ENCODE results near the gene PPP1R3E. TPM values are rescaled to one million over a fixed set of nuclear protein-coding genes. Genes with fewer than 3 reads are reported as not detected.

The PPP1R3E gene
- polyA plus RNA-seq, 1 of the 3 experiments (the other 2 are of a cell fraction) = 6.6 TPM

GRCh38 chr14:23306412-23307145 lies 3.9 kb upstream of the PPP1R3E start, which contains the start of gene BCL2L2 (continued):
- TF ChIP-seq FOXM1 (IDR thresholded peaks at IDR 0.05; ENCODE audit: low read depth) = no peak
- TF ChIP-seq CTCF (IDR thresholded peaks at IDR 0.05) = no peak
- no peak; the same call in 1 of the 2 replicates for TF ChIP-seq NFIC (IDR thresholded peaks at IDR 0.05; ENCODE audit: borderline replicate concordance)
- no peak for TF ChIP-seq IRF3 (IDR thresholded peaks at IDR 0.05; ENCODE audit: low read depth, low read length)
- no peak for TF ChIP-seq RFX5 (IDR thresholded peaks at IDR 0.05; ENCODE audit: low read length)
- peak; percentile 72 for TF ChIP-seq YY1 (IDR thresholded peaks at IDR 0.05; ENCODE audit: low read depth)
- peak in 1 of 2 experiments; percentile 57; a peak in 1 of 4 replicates for TF ChIP-seq EP300 (IDR thresholded peaks at IDR 0.05; ENCODE audit: borderline replicate concordance in 1 of 2, low read depth in 1 of 2, low read length in 1 of 2)
- TF ChIP-seq GATA2 (CRISPR knock-in tag; IDR thresholded peaks at IDR 0.05) = no peak
- peak; percentile 84; the same call in 1 of the 2 replicates for TF ChIP-seq SIN3A (IDR thresholded peaks at IDR 0.05; ENCODE audit: borderline replicate concordance, low read depth, low read length)
- no peak for TF ChIP-seq RAD21 (IDR thresholded peaks at IDR 0.05; ENCODE audit: low read length)
- no peak for TF ChIP-seq MEF2A (IDR thresholded peaks at IDR 0.05; ENCODE audit: borderline replicate concordance, low read depth)
- no peak for TF ChIP-seq FOSL2 (IDR thresholded peaks at IDR 0.05; ENCODE audit: borderline replicate concordance, low read depth)
- no peak for TF ChIP-seq ZBTB33 (IDR thresholded peaks at IDR 0.05; ENCODE audit: borderline replicate concordance, low read depth)
- no peak for TF ChIP-seq NRF1 (IDR thresholded peaks at IDR 0.05; ENCODE audit: low read depth, low read length)
- no peak for TF ChIP-seq RCOR1 (IDR thresholded peaks at IDR 0.05; ENCODE audit: low read length)
- TF ChIP-seq MAX (IDR thresholded peaks at IDR 0.05; ENCODE audit: low read depth) = peak; percentile 67
- TF ChIP-seq GABPA (IDR thresholded peaks at IDR 0.05; ENCODE audit: low read depth) = peak; percentile 61
- TF ChIP-seq EZH2phosphoT487 (IDR thresholded peaks at IDR 0.05; ENCODE audit: borderline replicate concordance, low read depth) = no peak
- TF ChIP-seq TAF1 (IDR thresholded peaks at IDR 0.05; ENCODE audit: borderline replicate concordance, low read depth, low read length) = peak; percentile 62; the same call in 1 of the 2 replicates
- TF ChIP-seq ELF1 (IDR thresholded peaks at IDR 0.05) = peak; percentile 82
- TF ChIP-seq MXI1 (IDR thresholded peaks at IDR 0.05; ENCODE audit: low read depth, low read length) = peak; percentile 82
- no peak for TF ChIP-seq TEAD4 (IDR thresholded peaks at IDR 0.05; ENCODE audit: borderline replicate concordance, insufficient read depth)
- TF ChIP-seq REST (IDR thresholded peaks at IDR 0.05; ENCODE audit: low read depth, low read length) = no peak

Measured in SK-N-SH (cell line).